ENCODE data around the gene TCF21. TPM values are rescaled to one million over a fixed set of nuclear protein-coding genes. Genes with fewer than 3 reads are reported as not detected.

The TCF21 gene
- 0.07 TPM in 1 of 2 replicates, not detected in the other for total RNA-seq

GRCh38 chr6:133888929-133889556, at the start of gene TCF21:
Gene TCF21, plus strand, starts transcription at chr6:133889113. Its CDS starts 285 bp downstream, at chr6:133889398.

Other genes with a start within 250 kb of the TCF21 start
- gene TBPL1, start 64.1 kb downstream of the TCF21 start, total RNA-seq: 15.0 and 23.5 TPM in 2 replicates
- 0.60 and 1.5 TPM in 2 replicates for gene SLC2A12, start 163.5 kb downstream of the TCF21 start, total RNA-seq

All from airway epithelial cell (primary cell).